Left ventricle myocardium superior (tissue), 1 donor: ENCODE results near the gene CELA2A. TPM values are rescaled to one million over a fixed set of nuclear protein-coding genes. Genes with fewer than 3 reads are reported as not detected.
"Not testable (repeated sequence)": the region's sequence is repeated elsewhere in the genome, so short reads cannot be mapped to it uniquely, and the experiment has no call there.

Source experiments
- ATAC-seq: fragments of 200-7000 bp; cut with Tn5 transposase; one replicate; pipeline ENCODE4 v1.9.1; 2020; ENCODE audit warnings: mild to moderate bottlenecking, moderate library complexity
- DNase-seq: peaks from one replicate; pipeline ENCODE4 v3.0.0-alpha.2; 2020
- intact Hi-C: fragments of 100-400 bp; cut with micrococcal nuclease; formaldehyde crosslinking; loops from one replicate; pipeline ENCODE4 v1.11.0; 2022
- total RNA-seq: library from RNA; stranded (reverse); fragmentation: NEBNext Ultra II Directional; extraction: Animal tissue kit (Norgen Biotek cat#: 25700); gene quantifications from one replicate; pipeline ENCODE4 v1.2.1, GENCODE V29; 2021
- donor health status: DM: no; HTN: yes; CAD: no; lungs with severe emphysema.

The CELA2A gene
- total RNA-seq, 1 donor from 2014 or later = not detected

DNA sequence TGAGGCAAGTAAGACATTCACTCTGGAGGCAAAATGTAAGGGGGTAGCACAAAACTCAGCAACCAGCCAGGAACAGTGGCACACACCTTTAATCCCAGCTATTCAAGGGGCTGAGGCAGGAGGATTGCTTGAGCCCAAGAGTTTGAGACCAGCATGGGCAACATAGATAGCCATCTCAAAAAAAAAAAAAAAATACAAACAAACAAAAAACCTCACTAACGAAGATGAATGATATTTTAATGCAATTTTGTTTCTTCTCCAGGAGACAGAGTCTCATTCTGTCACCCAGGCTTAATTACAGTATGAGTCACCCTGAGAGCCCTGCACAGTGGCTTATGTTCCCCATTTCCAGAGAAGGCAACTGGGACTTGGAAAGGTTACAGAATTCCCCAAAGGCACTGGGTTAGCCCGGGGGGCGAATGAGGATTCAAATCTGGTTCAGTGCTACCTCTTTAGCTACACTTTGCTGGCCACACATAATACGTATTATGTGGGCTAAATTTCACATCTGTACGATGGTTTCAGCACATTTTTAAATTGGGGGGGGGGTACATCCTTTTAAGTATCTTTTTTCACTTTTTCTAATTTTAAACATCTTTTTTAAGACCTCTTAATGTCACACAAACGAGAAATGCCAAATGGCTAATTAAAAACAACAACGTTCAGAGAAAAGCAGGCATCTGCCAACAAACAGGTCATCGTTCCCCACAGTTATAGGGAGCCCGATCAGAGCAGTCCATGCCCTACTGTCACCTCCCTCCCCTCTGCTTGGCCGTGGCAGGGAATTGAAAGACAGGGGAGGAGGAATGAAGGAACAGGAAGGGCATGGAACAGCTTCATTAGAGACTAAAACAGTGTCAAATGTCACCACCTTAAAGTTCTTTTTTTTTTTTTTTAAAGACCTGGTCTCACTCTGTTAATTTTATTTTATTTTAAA, 3.5 kb downstream of the CELA2A start:
- intact Hi-C loops = no loop called here
- ATAC-seq (no peak), DNase-seq (no peak)

DNA sequence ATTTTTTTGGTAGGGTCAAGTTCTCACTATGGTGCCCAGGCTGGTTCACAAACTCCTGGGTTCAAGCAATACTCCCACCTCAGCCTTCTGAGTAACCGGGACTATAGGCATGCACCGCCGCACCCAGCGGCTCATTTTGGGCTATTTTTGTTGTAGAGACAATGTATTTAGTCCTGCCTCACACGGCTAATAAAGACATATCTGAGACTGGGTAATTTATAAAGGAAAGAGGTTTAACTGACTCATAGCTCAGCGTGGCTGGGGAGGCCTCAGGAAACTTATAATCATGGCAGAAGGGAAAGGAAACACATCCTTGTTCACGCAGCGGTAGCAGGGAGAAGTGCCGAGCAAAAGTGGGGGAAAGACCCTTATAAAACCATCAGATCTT, 4.2 kb downstream of the CELA2A start:
- intact Hi-C loops = no loop called here
- no peak for ATAC-seq
- no peak for DNase-seq

DNA sequence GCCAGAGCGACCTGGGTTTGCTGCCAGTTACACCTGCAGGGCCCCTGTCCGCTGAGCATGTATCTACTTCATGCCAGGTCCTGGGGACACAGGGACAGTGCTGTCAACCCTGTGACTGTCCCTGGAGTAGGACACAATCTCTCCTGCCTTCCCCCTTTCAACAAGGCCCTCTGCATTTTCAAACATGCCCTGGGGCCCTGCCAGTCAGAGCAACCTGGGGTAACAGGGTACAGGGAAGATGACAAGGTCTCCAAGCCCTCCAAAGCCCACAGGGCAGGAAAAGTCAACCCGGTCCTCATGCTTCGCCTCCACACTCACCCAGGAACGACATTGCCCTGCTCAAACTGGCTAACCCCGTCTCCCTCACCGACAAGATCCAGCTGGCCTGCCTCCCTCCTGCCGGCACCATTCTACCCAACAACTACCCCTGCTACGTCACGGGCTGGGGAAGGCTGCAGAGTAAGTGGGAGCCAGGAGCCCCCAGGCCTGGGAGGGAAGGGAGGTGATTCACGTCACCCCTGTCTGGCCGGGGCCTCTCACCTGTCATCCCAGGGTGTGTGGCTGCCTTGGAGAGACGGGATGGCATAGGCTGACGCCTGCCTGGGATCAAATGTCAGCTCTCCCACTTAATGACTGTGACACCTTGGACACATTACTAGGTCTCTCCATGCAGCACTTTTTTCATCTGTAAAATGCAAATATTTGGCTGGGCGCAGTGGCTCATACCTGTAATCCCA, 6.7 kb downstream of the CELA2A start:
- intact Hi-C loops, DNase-seq, ATAC-seq: not testable (repeated sequence)

DNA sequence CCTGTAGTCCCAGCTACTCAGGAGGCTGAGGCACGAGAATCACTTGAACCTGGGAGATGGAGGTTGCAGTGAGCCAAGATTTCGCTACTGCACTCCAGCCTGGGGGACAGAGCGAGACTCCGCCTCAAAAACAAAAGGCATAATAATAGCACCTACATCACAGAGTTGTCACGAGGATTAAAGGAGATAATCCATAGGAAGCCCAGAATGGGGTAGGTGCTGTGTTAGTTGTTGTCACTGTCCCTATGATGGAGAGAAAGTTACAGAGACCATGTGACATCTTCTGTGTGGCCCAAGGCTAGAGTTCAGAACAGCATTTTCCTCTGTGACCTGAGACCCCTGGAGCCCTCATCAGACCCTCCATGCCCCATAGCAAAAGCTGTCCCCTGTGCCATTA, 7.4 kb downstream of the CELA2A start:
- ATAC-seq, intact Hi-C loops, DNase-seq: not testable (repeated sequence)

DNA sequence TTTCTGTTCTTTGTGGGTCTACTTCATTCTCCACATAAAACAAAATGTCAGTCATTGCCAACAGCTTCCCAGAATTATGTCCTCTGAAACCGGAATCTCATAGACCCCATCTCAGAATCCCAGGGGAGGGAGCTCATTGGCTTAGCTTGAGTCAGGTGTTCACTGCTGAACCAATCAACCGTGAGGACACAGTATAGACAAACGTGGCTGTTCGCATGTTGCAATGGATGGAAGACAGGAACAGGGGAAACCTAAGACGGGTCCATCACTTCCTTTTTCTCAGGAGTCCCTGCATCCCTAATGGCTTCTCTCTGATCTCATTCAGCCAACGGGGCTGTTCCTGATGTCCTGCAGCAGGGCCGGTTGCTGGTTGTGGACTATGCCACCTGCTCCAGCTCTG, 9.1 kb downstream of the CELA2A start:
- DNase-seq (no peak), ATAC-seq (no peak)
- intact Hi-C loops = no loop called here

DNA sequence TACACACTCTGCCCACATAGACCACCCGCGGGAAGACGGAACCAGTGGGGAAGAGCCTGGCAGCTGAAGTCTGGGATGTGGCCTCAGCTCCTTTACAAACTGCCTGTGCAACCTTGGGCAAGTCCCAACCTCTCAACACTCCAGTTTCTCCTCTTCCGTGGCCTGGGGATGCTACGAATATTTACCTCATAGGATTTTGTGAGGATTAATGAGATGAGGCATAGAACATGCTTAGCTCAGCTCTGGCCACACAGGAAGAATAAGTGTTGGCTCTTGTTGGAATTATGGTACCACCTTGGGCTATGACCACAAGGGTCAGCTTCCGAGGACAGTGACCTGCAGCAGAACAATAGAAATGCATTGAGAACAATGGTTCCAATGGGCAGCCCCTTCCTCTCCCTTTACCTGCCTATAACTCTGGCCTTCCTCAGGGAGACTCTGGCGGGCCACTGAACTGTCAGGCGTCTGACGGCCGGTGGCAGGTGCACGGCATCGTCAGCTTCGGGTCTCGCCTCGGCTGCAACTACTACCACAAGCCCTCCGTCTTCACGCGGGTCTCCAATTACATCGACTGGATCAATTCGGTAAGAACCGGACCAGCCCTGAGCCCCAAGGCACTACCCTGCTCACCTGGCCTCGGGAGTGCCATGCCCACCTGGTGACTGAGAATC, 10.6 kb downstream of the CELA2A start:
- intact Hi-C loops, DNase-seq, ATAC-seq: not testable (repeated sequence)

DNA sequence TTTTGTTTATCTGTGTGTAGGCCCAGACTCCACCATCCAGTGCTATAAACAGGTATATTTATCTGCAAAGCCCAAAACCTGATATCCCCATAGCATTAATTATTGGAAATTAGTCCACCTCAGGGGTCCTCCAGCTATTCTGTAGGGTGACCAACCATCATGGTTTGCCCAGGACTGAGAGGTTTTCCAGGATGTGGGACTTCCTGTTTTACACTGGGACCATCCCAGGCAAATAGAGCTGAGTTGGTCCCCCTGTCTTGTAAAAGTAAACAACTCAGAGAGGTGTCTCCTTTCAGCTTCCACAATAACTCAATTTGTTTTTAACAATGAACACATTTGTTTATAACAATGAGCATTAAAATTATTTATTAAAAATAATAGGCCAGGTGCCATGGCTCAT, 11.6 kb downstream of the CELA2A start:
- intact Hi-C loops = no loop called here
- DNase-seq = no peak
- ATAC-seq = no peak

DNA sequence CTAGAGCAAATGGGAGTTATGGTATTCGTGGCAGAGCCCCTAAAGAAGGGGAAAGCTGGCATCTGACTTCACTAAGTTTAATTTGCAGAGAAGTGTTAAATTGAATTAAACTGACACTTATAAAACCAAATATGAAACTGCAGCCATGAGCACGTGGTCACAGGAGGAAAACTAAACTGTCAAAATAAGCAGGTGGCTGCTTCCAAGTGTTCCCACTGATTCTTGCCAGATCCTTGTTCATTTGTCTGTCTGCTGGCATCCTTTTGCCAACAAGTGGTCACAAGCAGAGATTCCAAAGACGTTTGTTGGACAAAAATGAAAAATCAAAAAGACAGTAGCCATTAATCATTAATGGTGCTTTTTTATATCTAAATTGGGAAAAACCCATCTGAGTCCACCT, 12.8 kb downstream of the CELA2A start:
- intact Hi-C loops = no loop called here
- no peak for ATAC-seq
- DNase-seq = no peak

DNA sequence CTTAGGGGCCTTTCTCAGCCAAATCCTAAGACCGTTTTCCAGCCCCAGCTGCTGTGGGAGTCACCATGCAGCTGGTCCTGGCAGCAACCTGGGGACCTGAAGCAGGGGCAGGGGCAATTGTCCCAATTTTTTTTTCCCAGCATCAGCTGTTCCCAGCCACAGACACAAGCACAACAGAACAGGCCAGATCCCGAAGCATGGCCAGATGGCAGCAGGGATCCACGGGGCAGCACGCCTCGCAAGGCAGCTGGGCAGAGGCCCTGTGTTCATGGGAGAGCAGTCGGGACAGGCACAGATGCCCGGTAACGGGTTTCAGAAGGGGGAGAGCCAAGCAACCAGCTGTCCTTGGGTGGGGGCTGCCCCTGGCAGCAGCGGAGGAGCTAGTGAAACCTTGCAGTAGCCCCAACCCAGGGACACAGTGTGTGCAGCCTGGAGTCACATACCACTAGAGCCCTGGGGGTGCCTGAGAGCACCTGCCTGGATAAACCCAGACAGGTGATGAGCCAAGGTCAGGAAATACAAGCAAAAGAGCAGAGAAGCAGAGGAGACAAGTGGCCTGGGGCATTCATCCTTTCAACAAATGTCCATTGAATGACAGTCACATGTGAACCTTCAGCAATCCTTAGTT, 13.4 kb downstream of the CELA2A start:
- DNase-seq, ATAC-seq, intact Hi-C loops: not testable (repeated sequence)

DNA sequence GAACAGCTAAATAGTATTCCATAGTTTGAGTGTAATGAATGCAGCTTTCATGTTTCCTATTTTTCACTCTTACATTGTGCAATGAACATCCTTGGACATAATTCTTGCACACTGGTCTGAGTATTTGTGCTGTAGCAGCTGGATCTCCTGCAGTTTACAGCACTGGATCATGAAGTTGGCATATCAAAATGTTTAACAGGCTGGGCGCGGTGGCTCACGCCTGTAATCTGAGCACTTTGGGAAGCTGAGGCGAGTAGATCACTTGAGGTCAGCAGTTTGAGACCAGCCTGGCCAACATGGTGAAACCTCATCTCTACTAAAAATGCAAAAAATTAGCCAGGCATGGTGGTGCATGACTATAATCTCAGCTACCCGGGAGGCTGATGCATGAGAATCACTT, 14.5 kb downstream of the CELA2A start:
- DNase-seq, ATAC-seq, intact Hi-C loops: not testable (repeated sequence)

DNA sequence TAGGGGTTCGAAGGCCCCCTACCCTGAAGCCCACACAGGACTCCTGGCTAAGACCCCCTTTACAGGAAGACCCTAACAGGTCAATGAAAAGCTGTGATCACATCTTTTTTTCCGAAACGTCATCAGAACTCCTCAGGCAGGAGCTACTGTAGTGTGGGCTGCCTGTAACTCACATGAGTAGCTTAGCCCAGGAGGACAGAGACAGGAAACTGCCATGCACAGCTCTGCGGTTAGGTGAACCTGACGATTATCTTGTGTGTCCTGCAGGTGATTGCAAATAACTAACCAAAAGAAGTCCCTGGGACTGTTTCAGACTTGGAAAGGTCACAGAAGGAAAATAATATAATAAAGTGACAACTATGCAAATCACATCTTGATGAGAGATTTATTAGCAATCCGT, 15.2 kb downstream of the CELA2A start:
- ATAC-seq, intact Hi-C loops, DNase-seq: not testable (repeated sequence)

DNA sequence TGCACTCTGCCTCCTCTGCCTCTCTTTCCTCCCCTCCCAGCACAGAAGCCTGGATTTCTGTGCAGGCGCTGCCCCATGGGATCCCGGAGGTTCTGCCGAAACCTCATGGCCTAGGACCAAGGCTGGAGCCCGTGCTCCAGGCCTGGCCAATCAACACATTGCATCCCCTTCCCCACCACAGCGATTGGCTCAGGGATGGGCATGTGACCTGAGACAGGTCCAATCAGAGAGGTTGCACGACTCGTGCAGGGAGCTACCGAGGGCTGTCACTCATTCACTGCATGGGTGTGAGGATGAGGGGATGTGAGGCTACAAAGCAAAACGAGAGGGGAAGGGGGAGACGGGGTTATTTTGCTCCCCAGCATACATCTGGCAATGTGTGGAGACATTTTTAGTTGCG, 16.1 kb downstream of the CELA2A start:
- DNase-seq = no peak
- intact Hi-C loops = no loop called here
- no peak for ATAC-seq

DNA sequence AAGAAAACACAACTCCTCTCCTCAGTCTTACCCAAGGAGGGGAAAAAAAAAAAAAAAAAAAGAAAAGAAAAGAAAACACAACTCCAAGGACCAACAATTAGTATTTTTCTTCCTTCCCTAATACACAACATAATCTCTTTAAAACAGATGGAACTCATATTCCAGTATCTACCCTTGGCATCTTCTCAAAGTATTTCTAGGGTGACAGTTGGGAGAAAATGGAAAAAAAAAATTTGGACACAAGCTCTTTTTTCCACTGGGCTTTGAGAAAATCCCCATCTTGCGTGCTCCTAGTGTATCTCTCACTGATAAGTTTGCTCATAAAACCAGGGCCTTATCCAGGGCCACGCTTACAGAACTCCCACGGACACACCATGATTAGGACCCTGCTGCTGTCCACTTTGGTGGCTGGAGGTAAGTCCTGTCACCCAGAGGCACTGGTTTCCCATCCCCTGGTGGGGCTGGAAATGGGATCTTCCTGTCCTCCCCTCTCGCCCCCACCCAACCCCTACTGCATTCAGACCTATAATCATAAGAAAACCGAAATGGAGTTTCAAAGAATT, 19.3 kb downstream of the CELA2A start, which contains the start of gene CELA2B:
Gene CELA2B (plus strand): TSS at position 353 of the 563 bp plus-strand sequence. CDS start 22 bp downstream, at position 375.
- ATAC-seq (no peak), DNase-seq (no peak)
- intact Hi-C loops = no loop called here

DNA sequence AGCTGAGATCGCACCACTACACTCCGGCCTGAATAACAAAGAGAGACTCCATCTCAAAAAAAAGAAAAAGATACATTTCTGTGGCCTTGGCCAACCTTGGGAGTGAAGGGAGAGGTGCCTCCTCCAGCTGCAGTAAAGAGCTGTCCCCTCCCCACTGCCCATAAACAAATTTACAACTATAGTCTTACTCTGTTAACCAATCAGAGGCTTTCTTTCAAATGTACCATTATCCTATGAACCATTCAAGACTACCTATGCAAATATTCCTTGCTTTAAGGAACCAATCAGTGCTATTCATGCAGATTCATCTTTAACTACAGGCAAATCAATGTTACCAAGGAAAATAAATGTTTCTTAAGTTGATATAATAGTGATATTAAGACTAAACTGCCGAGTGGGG, 20.4 kb downstream of the CELA2A start:
- no peak for ATAC-seq
- no peak for DNase-seq
- intact Hi-C loops = no loop called here

DNA sequence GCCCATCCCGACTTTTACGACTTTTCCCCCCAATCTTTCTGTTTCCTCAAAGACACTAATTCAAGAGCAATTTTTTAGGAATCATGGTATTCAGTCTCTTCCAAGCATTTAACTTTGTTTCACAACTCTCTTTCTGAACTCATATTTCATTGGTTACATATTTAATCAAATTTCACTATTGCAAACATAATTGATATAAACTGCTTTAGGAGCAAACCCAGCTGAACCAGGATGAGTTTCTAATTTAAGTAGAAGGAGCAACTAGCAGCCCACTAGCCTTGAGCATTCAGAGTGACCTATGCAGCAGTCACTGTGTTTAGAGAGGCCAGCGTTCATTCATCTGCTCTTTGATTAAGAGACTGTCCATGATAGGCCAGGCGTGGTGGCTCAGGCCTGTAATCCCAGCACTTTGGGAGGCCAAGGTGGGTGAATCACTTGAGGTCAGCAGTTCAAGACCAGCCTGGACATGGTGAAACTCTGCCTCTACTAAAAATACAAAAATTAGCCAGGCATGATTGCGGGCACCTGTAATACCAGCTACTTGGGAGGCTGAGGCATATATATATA, 21.2 kb downstream of the CELA2A start:
- no peak for DNase-seq
- no peak for ATAC-seq
- intact Hi-C loops = no loop called here

DNA sequence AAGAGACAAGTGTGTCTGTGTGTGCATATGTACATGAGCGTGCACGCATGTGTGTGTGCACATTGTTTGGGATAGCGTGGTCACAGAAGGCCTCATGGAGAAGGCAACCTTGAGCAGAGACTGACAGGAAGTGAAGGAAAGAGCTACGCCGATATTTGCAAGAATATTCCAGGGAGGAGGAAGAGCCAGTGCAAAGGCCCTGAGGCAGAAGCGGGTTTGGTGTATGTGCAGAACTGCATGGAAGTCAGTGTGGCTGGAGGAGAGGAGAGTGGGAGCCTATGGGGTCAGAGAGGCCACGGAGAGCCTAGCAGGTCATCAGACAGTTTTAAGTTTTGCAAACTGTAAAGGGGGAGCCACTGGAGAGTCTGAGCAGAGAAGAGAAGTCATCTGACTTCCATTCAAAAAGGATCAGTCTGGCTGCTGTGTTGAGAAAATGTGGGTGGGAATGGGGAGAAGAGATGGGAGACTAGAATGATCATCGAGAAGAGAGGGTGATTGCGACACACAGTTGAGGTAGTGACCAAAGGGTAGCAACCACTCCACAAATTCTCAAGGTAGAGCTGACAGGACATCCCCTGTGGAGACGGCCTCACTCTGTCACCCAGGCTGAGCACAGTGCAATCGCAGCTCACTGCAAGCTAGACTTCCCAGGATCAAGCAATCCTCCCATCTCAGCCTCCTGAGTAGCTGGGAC, 23.3 kb downstream of the CELA2A start:
- DNase-seq (no peak), ATAC-seq (no peak)
- intact Hi-C loops = no loop called here

DNA sequence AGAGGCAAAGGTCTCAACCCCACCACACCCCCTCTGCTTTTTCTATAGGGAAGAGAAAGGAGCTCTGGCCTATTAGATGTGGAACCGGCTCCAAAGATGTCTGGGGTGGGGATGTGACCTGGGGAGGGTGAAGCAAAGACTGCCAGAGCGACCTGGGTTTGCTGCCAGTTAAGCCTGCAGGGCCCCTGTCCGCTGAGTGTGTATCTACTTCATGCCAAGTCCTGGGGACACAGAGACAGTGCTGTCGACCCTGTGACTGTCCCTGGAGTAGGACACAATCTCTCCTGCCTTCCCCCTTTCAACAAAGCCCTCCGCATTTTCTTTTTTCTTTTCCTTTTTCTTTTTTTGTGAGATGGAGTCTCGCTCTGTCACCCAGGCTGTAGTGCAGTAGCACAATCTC, 25.9 kb downstream of the CELA2A start:
- intact Hi-C loops, DNase-seq: not testable (repeated sequence)
- peak; percentile 79 for ATAC-seq

DNA sequence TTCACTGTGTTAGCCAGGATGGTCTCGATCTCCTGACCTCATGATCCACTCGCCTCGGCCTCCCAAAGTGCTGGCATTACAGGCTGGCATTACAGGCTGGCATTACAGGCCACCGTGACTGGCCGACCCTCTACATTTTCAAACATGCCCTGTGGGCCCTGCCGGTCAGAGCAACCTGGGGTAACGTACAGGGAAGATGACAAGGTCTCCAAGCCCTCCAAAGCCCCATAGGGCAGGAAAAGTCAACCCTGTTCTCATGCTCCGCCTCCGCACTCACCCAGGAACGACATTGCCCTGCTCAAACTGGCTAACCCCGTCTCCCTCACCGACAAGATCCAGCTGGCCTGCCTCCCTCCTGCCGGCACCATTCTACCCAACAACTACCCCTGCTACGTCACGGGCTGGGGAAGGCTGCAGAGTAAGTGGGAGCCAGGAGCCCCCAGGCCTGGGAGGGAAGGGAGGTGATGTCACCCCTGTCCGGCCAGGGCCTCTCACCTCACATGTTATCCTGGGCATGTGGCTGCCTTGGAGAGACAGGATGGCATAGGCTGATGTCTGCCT, 26.5 kb downstream of the CELA2A start:
- DNase-seq, ATAC-seq, intact Hi-C loops: not testable (repeated sequence)
